Glomerular endothelial cell (primary cell): Measurements from ENCODE around the gene MBL2. TPM values are rescaled to one million over a fixed set of nuclear protein-coding genes. Genes with fewer than 3 reads are reported as not detected.
A peak's percentile ranks its signal among the peaks of the same experiment; 100 is the strongest.

Experiments used
- DNase-seq: peaks from one replicate; pipeline ENCODE4 v3.0.0-alpha.2; 2011; ENCODE audit warnings: low read depth, low spot score; ENCODE audit errors: extremely low read depth
- total RNA-seq: library from RNA; depleted of rRNA; stranded (reverse); fragments of >200 nt; gene quantifications from 2 replicates; pipeline ENCODE4 v1.2.3, GENCODE V29; 2015

The MBL2 gene
- not detected in 2 replicates for total RNA-seq

- DNase-seq: no peak
Observed at GRCh38 chr10:52772623-52773022, at the start of gene MBL2. Gene MBL2 (minus strand): TSS chr10:52772784. CDS start chr10:52771635, 1,149 bp downstream.

GRCh38 chr10:52820309-52820708 lies 47.7 kb upstream of the MBL2 start:
- no peak for DNase-seq

- DNase-seq: peak; percentile 36
Observed at GRCh38 chr10:52818019-52818418, 45.4 kb upstream of the MBL2 start.

- no peak for DNase-seq
Observed at GRCh38 chr10:52814506-52814905, 41.9 kb upstream of the MBL2 start.

- no peak for DNase-seq
Observed at GRCh38 chr10:52811776-52812175, 39.2 kb upstream of the MBL2 start.

- no peak for DNase-seq
Observed at GRCh38 chr10:52810761-52811160, 38.2 kb upstream of the MBL2 start.

GRCh38 chr10:52807803-52808202 lies 35.2 kb upstream of the MBL2 start:
- no peak for DNase-seq

GRCh38 chr10:52805414-52806285 lies 33.1 kb upstream of the MBL2 start:
- no peak for DNase-seq

- DNase-seq: no peak
Observed at GRCh38 chr10:52801947-52802346, 29.4 kb upstream of the MBL2 start.

GRCh38 chr10:52786098-52786497 lies 13.5 kb upstream of the MBL2 start:
- no peak for DNase-seq

- DNase-seq: no peak
Observed at GRCh38 chr10:52785418-52785817, 12.8 kb upstream of the MBL2 start.

GRCh38 chr10:52783726-52784125 lies 11.1 kb upstream of the MBL2 start:
- no peak for DNase-seq

- DNase-seq: no peak
Observed at GRCh38 chr10:52782554-52782953, 10.0 kb upstream of the MBL2 start.

GRCh38 chr10:52780391-52781155 lies 8.0 kb upstream of the MBL2 start:
- DNase-seq: no peak

GRCh38 chr10:52779541-52780390 lies 7.2 kb upstream of the MBL2 start:
- no peak for DNase-seq

GRCh38 chr10:52778511-52779392 lies 6.2 kb upstream of the MBL2 start:
- no peak for DNase-seq

GRCh38 chr10:52777414-52777813 lies 4.8 kb upstream of the MBL2 start:
- DNase-seq: no peak

GRCh38 chr10:52776471-52776903 lies 3.9 kb upstream of the MBL2 start:
- DNase-seq: no peak

- DNase-seq: no peak
Observed at GRCh38 chr10:52775132-52775647, 2.6 kb upstream of the MBL2 start.
